RKO (cell line): ENCODE results near the gene TRAM2.

Source experiments
- DNase-seq: peaks from one replicate; pipeline ENCODE4 v3.0.0-alpha.2; 2016; ENCODE audit warnings: low spot score

TRAM2 gene, protein sequence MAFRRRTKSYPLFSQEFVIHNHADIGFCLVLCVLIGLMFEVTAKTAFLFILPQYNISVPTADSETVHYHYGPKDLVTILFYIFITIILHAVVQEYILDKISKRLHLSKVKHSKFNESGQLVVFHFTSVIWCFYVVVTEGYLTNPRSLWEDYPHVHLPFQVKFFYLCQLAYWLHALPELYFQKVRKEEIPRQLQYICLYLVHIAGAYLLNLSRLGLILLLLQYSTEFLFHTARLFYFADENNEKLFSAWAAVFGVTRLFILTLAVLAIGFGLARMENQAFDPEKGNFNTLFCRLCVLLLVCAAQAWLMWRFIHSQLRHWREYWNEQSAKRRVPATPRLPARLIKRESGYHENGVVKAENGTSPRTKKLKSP

DNA sequence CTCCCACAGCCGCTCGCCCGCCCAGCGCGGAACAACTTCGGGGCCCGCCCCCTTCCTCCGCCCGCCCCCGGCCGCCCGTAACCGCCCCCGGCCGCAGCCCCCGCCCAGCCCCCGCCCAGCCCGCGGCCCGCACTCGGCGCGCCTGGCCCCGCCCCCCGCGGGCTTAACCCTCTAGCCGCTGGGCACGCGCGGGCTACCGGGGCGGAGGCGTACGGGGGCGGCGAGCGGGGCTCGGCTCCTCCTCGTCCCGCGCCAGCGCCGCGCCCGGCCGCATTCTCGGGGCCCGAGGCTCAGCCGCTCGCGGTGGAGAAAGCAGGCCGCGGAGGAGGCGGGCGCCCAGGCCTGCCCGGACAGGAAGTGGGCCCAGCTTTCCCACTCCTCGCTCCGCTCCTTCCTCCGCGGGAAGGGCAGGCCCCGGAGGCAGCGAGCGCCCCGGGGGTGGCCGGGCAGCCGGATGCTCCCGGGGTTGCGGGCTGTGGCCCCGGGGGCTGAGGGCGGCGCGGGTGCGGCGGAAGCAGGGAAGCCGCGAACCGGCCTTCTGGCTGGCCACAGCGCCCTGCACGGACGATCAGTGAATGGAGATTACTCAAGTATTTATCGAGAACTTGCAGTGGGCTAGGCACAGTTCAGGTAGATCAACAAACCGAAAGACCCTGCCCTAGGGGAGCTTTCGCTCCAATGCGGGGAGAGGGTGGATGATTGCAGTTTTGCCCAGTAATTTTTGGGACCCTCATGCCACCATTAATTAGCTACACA lies at the start of gene TRAM2:
TSS of gene TRAM2 (minus strand) at position 39 of the 756 bp plus-strand sequence. CDS start 145 bp downstream, outside the sequence.
- peak; percentile 75 for DNase-seq

GRCh38 chr6:52622810-52623209 lies 46.0 kb upstream of the TRAM2 start:
- DNase-seq = no peak

DNA sequence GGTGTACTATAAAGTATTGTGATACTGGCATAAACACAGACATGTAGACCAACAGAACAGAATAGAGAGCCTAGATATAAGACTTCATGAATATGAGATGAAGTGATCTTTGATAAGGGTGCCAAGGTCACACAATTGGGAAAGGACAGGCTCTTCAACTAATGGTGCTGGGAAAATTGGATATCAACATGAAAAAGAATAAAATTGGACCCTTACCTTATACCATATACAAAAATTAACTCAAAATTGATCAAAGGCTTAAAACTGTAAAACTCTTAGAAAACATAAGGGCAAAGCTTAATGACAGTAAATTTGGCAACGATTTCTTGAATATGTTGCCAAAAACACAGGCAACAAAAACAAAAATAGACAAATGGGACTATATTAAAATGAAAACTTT lies 44.8 kb upstream of the TRAM2 start:
- DNase-seq = no peak

- no peak for DNase-seq
These were observed 44.0 kb upstream of the TRAM2 start for GRCh38 chr6:52620906-52621190.

DNA sequence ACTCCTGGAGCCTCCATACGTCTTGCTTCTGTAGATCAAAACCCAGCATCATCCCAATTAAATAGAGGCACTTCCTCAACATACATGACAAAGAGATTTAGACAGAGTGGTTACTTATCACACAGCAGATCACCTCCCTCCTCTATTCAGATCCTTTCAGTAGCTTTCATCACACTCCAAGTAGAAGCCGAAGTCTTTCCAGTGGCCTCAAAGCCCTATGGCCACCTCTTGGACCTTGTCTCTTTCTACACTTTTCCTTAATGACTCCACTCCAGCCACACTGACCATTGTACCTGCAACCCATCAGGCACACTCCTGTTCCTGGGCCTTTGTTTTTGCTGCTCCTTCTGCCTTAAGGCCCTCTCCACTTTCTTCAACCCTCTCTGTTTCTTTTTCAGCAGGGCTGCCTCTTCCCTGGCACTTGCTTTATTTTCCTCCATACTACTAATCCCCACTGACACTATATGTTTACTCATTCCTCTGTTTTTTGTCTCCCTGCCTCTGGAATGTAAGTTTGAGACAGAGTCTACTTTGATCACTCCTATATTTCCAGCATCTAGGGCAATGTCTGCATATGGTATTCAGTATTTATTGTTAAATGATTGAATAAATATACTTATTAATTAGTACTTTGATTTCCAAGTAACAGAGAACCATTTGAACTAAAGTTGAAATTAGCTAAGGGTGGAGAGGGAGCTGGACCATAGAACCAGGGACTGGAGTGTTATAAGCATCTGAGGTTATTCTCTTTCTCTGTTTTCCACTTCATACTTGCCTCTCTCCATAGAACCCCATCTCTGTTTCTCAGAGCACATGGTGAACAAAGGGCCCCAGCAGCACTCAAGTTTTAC lies 43.4 kb upstream of the TRAM2 start:
- no peak for DNase-seq

DNA sequence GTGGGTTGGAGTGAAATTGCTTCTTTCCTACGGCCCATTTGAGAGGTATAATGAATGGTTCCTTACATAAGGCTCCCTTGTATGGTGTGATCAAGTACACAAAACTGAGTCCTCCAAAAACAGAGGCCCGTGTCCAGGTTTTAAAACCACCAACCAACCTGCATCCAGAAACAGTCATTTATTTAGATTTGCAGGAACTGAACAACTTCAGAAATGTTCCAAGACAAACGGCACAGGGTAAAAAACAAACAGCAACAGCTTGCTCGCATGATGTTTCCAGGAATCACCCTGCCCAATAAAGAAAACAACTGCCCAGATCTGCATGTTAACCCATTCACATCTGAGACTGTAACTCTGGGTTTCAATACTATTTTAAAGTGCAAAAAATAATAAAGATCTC lies 40.2 kb upstream of the TRAM2 start:
- DNase-seq = no peak

GRCh38 chr6:52616059-52616690 lies 39.3 kb upstream of the TRAM2 start:
- no peak for DNase-seq

DNA sequence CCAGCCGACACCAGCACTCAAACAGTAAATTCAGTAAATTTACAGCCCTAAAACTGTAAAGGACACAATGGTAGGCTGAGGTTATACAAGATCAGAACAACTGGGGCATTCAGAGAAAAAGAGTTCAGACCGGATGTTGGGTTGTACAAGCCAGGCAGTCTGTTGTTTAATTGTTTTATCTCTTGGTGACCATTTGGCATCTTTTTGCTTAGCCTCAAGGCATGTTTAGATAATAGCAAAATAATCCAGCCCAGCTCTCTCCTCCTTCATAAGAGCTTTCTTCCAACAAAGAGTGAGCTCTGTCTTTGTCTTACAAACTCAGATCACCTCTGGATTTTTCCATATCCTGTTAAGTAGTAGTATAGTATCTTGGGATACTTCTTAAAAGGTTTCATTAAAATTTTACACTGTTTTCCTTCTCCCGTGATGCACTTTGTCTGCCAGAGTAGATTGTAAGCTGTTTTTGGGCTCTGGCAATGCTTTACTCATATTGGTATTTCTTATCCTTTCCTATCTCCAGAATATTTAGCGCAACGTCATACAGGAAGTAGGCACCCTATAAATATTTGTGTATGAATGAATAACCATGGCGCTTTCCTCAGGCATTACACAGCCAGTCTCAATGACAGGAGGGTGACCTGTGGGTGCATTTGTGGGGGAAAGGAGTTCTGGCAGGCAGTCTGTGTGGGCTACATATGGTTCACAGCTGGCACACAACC lies 35.6 kb upstream of the TRAM2 start:
- no peak for DNase-seq

GRCh38 chr6:52611833-52612232 lies 35.0 kb upstream of the TRAM2 start:
- DNase-seq = no peak

DNA sequence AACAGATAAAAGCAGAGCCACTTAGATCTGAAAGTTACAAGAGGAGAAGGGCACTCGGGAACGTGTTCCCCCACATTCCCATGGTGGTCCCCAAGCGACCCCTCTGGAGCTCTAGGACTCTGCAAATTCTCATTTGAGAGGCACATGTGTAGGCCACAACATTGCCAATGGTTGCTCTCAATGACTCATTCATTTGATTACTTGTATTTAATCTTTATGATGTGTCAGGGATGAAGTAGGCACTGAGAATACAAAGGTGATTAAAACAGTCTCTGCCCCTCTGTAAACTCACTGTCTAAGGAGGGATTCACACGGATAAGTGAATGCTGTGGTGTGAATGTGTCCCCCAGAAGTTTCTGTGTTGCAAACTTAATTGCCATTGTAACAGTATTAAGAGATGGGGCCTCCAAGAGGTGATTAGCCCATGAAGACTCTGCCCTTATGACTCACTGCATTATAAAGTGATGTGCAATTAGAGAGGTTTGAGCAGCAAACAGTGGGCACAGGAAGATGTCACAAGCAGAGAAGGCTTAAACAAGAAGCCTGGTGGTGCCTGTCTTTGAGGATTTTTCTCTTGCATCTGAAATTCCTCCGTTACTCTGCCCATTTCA lies 34.0 kb upstream of the TRAM2 start:
- peak; percentile 61 for DNase-seq

- DNase-seq = no peak
These were observed 33.2 kb upstream of the TRAM2 start for GRCh38 chr6:52610011-52610410.

DNA sequence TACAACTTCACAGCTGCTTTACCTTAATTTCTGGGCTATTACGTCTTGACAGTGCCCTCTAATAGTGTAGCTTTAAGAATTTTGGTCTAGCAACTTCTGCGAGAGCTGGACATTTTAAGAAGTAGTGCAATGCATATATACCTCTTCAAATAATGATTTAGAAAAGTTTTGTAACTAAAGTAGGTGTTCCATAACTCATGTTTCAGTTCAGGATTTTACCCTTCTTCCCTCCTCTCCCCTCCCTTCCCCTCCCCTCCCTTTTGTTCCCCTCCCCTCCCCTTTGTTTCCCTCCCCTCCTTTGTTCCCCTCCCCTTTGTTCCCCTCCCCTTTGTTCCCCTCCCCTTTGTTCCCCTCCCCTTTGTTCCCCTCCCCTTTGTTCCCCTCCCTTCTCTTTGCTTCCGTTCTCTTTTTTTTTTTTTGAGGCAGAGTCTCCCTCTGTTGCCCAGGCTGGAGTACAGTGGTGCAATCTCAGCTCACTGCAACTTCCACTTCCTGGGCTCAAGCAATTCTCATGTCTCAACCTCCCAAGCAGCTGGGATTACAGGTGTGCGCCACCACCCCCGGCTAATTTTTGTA lies 28.8 kb upstream of the TRAM2 start:
- no peak for DNase-seq

- DNase-seq = peak; percentile 48
These were observed 26.3 kb upstream of the TRAM2 start for GRCh38 chr6:52603000-52603795.

- no peak for DNase-seq
These were observed 21.9 kb upstream of the TRAM2 start for GRCh38 chr6:52598824-52599190.

GRCh38 chr6:52598123-52598823 lies 21.4 kb upstream of the TRAM2 start:
- peak; percentile 50 for DNase-seq

DNA sequence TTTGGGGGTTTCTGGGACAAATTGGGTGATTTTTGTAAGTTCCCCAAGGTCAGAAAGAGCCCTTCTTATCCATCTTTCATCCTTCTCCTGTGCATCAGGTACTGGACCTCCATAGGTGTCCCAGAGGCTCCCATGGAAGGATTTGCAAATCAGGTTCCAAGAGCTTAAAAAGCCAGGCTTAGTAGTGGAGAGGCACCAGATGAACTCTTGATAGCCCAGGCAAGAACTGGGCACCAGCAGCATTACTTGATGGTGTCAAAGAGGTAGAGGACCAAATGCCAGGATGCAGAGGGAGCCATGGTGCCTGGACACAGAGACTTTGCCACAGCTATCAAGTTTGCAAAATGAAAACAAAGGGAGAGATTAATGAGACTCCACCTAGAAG lies 20.9 kb upstream of the TRAM2 start:
- no peak for DNase-seq

DNA sequence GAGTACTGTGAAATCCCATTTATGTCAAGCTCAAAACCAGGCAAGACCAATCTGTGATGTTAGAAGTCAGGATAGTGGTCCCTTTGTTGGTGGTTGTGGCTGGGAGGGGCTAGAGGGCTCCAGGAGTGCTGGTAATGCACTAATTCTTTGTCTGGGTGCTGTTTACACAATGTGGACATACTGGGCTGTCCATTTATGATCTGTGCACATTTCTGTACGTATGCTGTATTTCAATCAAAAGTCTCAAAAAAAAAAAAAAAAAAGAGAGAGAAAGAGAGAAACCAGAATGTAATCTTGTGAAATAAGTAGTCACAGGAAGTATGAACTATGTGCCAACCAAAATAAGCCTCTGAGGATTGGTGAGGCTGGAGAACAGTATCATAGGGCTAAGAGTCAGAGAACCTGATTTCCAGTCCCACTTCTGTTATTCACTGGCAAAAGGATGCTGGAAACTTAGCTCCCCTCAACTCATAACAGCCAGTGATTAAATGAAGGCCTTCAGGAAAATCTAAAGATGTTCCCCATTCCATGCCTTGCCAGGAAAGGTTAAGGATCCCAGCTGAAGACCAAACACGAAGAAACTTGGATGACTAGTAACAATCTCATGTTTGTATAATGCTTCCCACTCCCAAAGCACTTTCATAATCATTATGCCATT lies 19.6 kb upstream of the TRAM2 start:
- DNase-seq = no peak

- no peak for DNase-seq
These were observed 18.9 kb upstream of the TRAM2 start for GRCh38 chr6:52595796-52596130.
